Measurements from ENCODE around the gene RINT1. TPM values are rescaled to one million over a fixed set of nuclear protein-coding genes. Genes with fewer than 3 reads are reported as not detected.
A peak's percentile ranks its signal among the peaks of the same experiment; 100 is the strongest.

RINT1 gene
- total and polyA plus RNA-seq, 2 of the 13 experiments (the other 11 are each of a cell fraction or from before 2014, with no cell fraction given), result 14.7 to 19.3 TPM

- TF ChIP-seq ZBTB40 (IDR thresholded peaks at IDR 0.05) (no peak), ZBTB40 (CRISPR knock-in tag; IDR thresholded peaks at IDR 0.05) (no peak), GABPB1 (CRISPR knock-in tag; IDR thresholded peaks at IDR 0.05) (no peak), MIXL1 (CRISPR knock-in tag; IDR thresholded peaks at IDR 0.05) (peak; percentile 32; the same call in 1 of the 2 replicates), ZNF570 (CRISPR knock-in tag; IDR thresholded peaks at IDR 0.05; ENCODE audit: borderline replicate concordance) (no peak), GPBP1L1 (CRISPR knock-in tag; IDR thresholded peaks at IDR 0.05) (no peak), ARID2 (CRISPR knock-in tag; IDR thresholded peaks at IDR 0.05; ENCODE audit: borderline replicate concordance) (no peak), ZNF160 (CRISPR knock-in tag; IDR thresholded peaks at IDR 0.05) (no peak), BRF2 (CRISPR knock-in tag; IDR thresholded peaks at IDR 0.05) (no peak), CBX5 (CRISPR knock-in tag; IDR thresholded peaks at IDR 0.05; ENCODE audit: borderline replicate concordance) (no peak), ZNF878 (CRISPR knock-in tag; IDR thresholded peaks at IDR 0.05) (no peak), MAFK (conservative IDR thresholded peaks at IDR 0.05 in 1 of 2, IDR thresholded peaks at IDR 0.05 in 1 of 2; ENCODE audit: low read length in 2 of 2) (no peak), FOXP1 (IDR thresholded peaks at IDR 0.05) (no peak), FOXP1 (CRISPR knock-in tag; IDR thresholded peaks at IDR 0.05) (no peak), ZNF281 (CRISPR knock-in tag; IDR thresholded peaks at IDR 0.05; ENCODE audit: borderline replicate concordance) (no peak)
These were observed 10.8 kb upstream of the RINT1 start (continued) for GRCh38 chr7:105521027-105521716.
